GM03348 (cell line): ENCODE results near the gene PLA2G4E.

ENCODE experiments used
- DNase-seq: peaks from one replicate; pipeline ENCODE4 v3.0.0; 2012; ENCODE audit warnings: low spot score

PLA2G4E gene

DNA sequence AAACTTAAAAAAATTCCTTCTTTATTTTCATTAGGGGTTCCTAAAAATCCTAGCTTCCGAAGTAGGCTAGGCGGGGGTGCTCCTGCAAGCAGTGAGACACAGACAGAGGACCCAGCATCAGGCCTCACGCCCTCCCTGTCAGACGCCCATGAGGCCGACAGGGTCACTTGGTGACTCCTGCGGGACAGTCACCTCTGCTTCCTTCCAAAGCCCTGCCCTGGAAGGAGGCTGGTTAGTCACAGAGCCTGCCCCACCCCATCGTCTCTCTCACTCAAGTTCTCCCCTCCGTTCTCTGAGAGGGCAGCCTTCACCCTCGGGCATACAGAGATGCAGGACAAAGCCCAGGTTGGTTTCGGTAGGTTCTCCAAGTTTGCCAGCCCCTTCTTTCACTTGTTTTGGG is 87.1 kb downstream of the PLA2G4E start:
- no peak for DNase-seq

DNA sequence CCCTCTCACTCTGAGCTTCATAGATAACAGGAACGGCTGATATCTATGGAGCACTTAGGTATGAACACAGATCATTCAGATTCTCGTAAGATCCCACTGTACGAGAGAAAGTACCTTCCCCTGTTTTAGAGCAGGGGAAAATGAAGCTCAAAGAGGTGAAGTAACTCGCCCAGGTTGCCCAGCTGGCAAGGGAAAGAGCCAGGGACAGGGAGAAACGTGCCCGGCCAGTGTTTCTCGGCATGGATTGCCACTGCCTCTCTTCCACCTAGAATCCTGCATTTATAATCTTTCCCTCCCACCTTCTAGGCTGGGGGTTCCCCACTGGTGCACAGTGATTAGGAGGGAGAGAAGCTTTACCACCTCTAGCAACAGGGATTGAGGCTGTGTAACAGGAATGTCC is 87.5 kb downstream of the PLA2G4E start:
- no peak for DNase-seq

- no peak for DNase-seq
Measured at GRCh38 chr15:41932511-41933289, 88.1 kb downstream of the PLA2G4E start.

DNA sequence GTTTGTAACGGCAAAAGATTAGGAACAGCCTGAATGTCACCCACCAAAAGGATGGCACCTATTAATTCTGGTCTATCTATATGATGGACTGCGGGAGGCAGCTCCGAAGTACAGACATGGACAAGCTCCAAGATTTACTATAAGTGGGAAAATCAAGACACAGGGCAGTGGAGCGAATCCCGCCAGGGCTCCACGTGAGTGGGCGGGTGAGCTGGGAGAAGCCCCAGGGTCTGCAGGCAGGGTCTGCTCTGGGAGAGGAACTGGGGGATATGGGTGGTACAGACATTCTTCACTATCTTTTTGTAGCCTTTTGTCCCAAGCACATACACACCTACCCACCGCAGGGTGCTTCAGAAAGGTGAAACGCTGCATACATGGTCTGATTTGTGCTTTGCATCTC is 88.7 kb downstream of the PLA2G4E start:
- DNase-seq = no peak
